Peyer's patch (tissue), 4 donors: Measurements from ENCODE around the gene MTMR4. TPM values are rescaled to one million over a fixed set of nuclear protein-coding genes. Genes with fewer than 3 reads are reported as not detected.

ENCODE experiments used
- DNase-seq, 3 donors: peaks; one replicate each; pipeline ENCODE4 v3.0.0-alpha.2; 2017 to 2019
- H3K27ac ChIP-seq, 4 donors: fragments of 200-600 bp; sonication (generic); one replicate each; pipeline ENCODE4 v1.5.1; 2016 to 2019
- H3K27me3 ChIP-seq, 2 donors: fragments of 200-600 bp; sonication (generic); one replicate each; pipeline ENCODE4 v1.5.1; 2019
- H3K36me3 ChIP-seq, 3 donors: fragments of 200-600 bp; sonication (generic); one replicate each; pipeline ENCODE4 v1.5.1; 2016 to 2019
- H3K4me1 ChIP-seq, 4 donors: fragments of 200-600 bp; sonication (generic); one replicate each; pipeline ENCODE4 v1.5.1; 2016 to 2019
- H3K4me3 ChIP-seq, 4 donors: fragments of 200-600 bp; sonication (generic); 1 replicate in 3 of 4; 2 replicates in 1 of 4; pipeline ENCODE4 v1.5.1; 2016 to 2019; ENCODE audit warnings: mild to moderate bottlenecking in 1 of 4
- H3K9me3 ChIP-seq, 4 donors: fragments of 200-600 bp; sonication (generic); one replicate each; pipeline ENCODE4 v1.5.1; 2016 to 2019; ENCODE audit warnings: mild to moderate bottlenecking in 1 of 4
- CTCF ChIP-seq, 6 experiments: fragments of 450-650 bp in 4 of 6; fragments of 200-600 bp in 2 of 6; sonication (generic) in 1 of 6; IDR thresholded peaks; one replicate each; pipeline ENCODE4 v1.5.1; 2017 to 2019; ENCODE audit warnings: antibody characterized with exemption in 6 of 6, mild to moderate bottlenecking in 3 of 6, moderate library complexity in 1 of 6
- POLR2A ChIP-seq, 2 donors: fragments of 450-650 bp; IDR thresholded peaks; one replicate each; pipeline ENCODE4 v1.5.1; 2017; ENCODE audit warnings: antibody characterized with exemption in 2 of 2, mild to moderate bottlenecking in 2 of 2, moderate library complexity in 2 of 2
- total RNA-seq, 4 donors: library from RNA; depleted of rRNA; stranded (reverse); fragments of >200 nt; gene quantifications; one replicate each; pipeline ENCODE4 v1.1.0, GENCODE V29; 2016

MTMR4 gene
- total RNA-seq, 4 donors from 2014 or later, result 46.2 to 129 (median 105) TPM

GRCh38 chr17:58525239-58525638, 10.8 kb upstream of the MTMR4 start:
- Histone ChIP-seq H3K27ac (peak overlapping the region; percentile 46 to 73 (median 59)), H3K9me3 (no peaks in the 10 kb centered on the region), H3K4me1 (no peaks in the 10 kb centered on the region), H3K27me3 (no peaks in the 10 kb centered on the region), H3K4me3 (no peak overlapping the region), H3K36me3 (no peaks in the 10 kb centered on the region)
- peak in 1 of 3 donors; percentile 67 for DNase-seq
- TF ChIP-seq POLR2A (IDR thresholded peaks at IDR 0.05) (no peak), CTCF (IDR thresholded peaks at IDR 0.05) (no peak)

- H3K4me1 ChIP-seq, result peaks cover 0 to 11% (median 6%) of the 10 kb centered on the region in 4 donors
- TF ChIP-seq CTCF (IDR thresholded peaks at IDR 0.05), result no peak
- no peak for TF ChIP-seq POLR2A (IDR thresholded peaks at IDR 0.05)
- no peak for DNase-seq
Measured at GRCh38 chr17:58521680-58522079, 7.2 kb upstream of the MTMR4 start.

GRCh38 chr17:58520843-58521430, 6.5 kb upstream of the MTMR4 start:
- no peaks in the 10 kb centered on the region for H3K27me3 ChIP-seq
- H3K4me1 ChIP-seq, result peaks cover 0 to 12% (median 8%) of the 10 kb centered on the region in 4 donors
- no peak overlapping the region for H3K27ac ChIP-seq
- no peak for DNase-seq
- H3K4me3 ChIP-seq, result no peak overlapping the region
- TF ChIP-seq POLR2A (IDR thresholded peaks at IDR 0.05) (no peak), CTCF (IDR thresholded peaks at IDR 0.05) (peak in 4 of 6 experiments; percentile 34 to 52 (median 39))
- no peaks in the 10 kb centered on the region for H3K9me3 ChIP-seq
- H3K36me3 ChIP-seq, result no peaks in the 10 kb centered on the region

More at GRCh38 chr17:58521680-58522079, 7.2 kb upstream of the MTMR4 start:
- no peak overlapping the region for H3K27ac ChIP-seq
- H3K4me3 ChIP-seq, result no peak overlapping the region
- H3K27me3 ChIP-seq, result no peaks in the 10 kb centered on the region
- H3K9me3 ChIP-seq, result no peaks in the 10 kb centered on the region
- H3K36me3 ChIP-seq, result no peaks in the 10 kb centered on the region

GRCh38 chr17:58517928-58518609, 3.6 kb upstream of the MTMR4 start:
- peak; percentile 100 for DNase-seq
- TF ChIP-seq CTCF (IDR thresholded peaks at IDR 0.05) (no peak), POLR2A (IDR thresholded peaks at IDR 0.05) (peak; percentile 80 to 81)
- no peaks in the 10 kb centered on the region for H3K9me3 ChIP-seq
- H3K4me1 ChIP-seq, result peaks cover 0 to 36% (median 8%) of the 10 kb centered on the region in 4 donors
- peak overlapping the region; percentile 60 to 73 (median 66) for H3K4me3 ChIP-seq
- H3K27me3 ChIP-seq, result no peaks in the 10 kb centered on the region
- H3K27ac ChIP-seq, result peak overlapping the region; percentile 88 to 98 (median 94)
- no peaks in the 10 kb centered on the region for H3K36me3 ChIP-seq

GRCh38 chr17:58517378-58517927, 3.0 kb upstream of the MTMR4 start:
- H3K4me3 ChIP-seq, result peak overlapping the region; percentile 60 to 73 (median 66)
- DNase-seq, result no peak
- H3K9me3 ChIP-seq, result no peaks in the 10 kb centered on the region
- peaks cover 0 to 40% (median 8%) of the 10 kb centered on the region in 4 donors for H3K4me1 ChIP-seq
- no peaks in the 10 kb centered on the region for H3K27me3 ChIP-seq
- TF ChIP-seq POLR2A (IDR thresholded peaks at IDR 0.05), result peak; percentile 59 to 68
- no peak for TF ChIP-seq CTCF (IDR thresholded peaks at IDR 0.05)
- peaks cover 0 to 6% (median 0%) of the 10 kb centered on the region in 3 donors for H3K36me3 ChIP-seq
- peak overlapping the region; percentile 88 to 98 (median 94) for H3K27ac ChIP-seq
